ENCODE measurements around the gene FAM89B.

FAM89B gene

GRCh38 chr11:65565624-65566453 is 6.5 kb upstream of the FAM89B start:
- no peak overlapping the region for H3K4me3 ChIP-seq (ENCODE audit: low read length)
- no peak for DNase-seq (ENCODE audit: low read depth)
- TF ChIP-seq, protein P1, sequence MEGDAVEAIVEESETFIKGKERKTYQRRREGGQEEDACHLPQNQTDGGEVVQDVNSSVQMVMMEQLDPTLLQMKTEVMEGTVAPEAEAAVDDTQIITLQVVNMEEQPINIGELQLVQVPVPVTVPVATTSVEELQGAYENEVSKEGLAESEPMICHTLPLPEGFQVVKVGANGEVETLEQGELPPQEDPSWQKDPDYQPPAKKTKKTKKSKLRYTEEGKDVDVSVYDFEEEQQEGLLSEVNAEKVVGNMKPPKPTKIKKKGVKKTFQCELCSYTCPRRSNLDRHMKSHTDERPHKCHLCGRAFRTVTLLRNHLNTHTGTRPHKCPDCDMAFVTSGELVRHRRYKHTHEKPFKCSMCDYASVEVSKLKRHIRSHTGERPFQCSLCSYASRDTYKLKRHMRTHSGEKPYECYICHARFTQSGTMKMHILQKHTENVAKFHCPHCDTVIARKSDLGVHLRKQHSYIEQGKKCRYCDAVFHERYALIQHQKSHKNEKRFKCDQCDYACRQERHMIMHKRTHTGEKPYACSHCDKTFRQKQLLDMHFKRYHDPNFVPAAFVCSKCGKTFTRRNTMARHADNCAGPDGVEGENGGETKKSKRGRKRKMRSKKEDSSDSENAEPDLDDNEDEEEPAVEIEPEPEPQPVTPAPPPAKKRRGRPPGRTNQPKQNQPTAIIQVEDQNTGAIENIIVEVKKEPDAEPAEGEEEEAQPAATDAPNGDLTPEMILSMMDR (conservative IDR thresholded peaks at IDR 0.05; ENCODE audit: low read depth, low read length), result no peak

- TF ChIP-seq, protein P1 (conservative IDR thresholded peaks at IDR 0.05; ENCODE audit: low read depth, low read length), result no peak
- H3K4me3 ChIP-seq (ENCODE audit: low read length), result peak overlapping the region; percentile 94
- DNase-seq (ENCODE audit: low read depth), result no peak
Observed at GRCh38 chr11:65569164-65569972, 3.0 kb upstream of the FAM89B start.

- DNase-seq (ENCODE audit: low read depth), result peak; percentile 93
- TF ChIP-seq, protein P1 (conservative IDR thresholded peaks at IDR 0.05; ENCODE audit: low read depth, low read length), result peak; percentile 45
- H3K4me3 ChIP-seq (ENCODE audit: low read length), result peak within 1 kb of the TSS; percentile 94
Observed at GRCh38 chr11:65569973-65570918, 2.1 kb upstream of the FAM89B start, which contains the start of gene ZNRD2. Gene ZNRD2, plus strand, starts transcription at chr11:65570477. Its CDS starts 15 bp downstream, at chr11:65570492.

DNA sequence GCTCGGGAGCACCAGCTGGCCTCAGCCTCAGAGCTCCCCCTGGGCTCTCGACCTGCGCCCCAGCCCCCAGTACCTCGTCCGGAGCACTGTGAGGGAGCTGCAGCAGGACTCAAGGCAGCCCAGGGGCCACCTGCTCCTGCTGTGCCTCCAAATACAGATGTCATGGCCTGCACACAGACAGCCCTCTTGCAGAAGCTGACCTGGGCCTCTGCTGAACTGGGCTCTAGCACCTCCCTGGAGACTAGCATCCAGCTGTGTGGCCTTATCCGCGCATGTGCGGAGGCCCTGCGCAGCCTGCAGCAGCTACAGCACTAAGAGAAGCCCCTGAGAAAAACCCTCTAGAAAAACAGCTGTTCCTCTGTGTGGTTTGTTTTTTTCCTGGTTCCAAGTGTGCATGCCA is 918 bp upstream of the FAM89B start:
- TF ChIP-seq, protein P1 (conservative IDR thresholded peaks at IDR 0.05; ENCODE audit: low read depth, low read length), result no peak
- peak overlapping the region; percentile 94 for H3K4me3 ChIP-seq (ENCODE audit: low read length)

GRCh38 chr11:65571940-65572339 is 398 bp upstream of the FAM89B start:
- no peak for DNase-seq (ENCODE audit: low read depth)

More for the DNA sequence above, 918 bp upstream of the FAM89B start:
- no peak for DNase-seq (ENCODE audit: low read depth)

More at GRCh38 chr11:65571940-65572339, 398 bp upstream of the FAM89B start:
- TF ChIP-seq, protein P1 (conservative IDR thresholded peaks at IDR 0.05; ENCODE audit: low read depth, low read length), result peak; percentile 63
- peak overlapping the region; percentile 94 for H3K4me3 ChIP-seq (ENCODE audit: low read length)
